ENCODE results near the gene LPCAT3. TPM values are rescaled to one million over a fixed set of nuclear protein-coding genes. Genes with fewer than 3 reads are reported as not detected.

Gene LPCAT3
- total and polyA plus RNA-seq, 11 donors: 19.9 to 66.3 (median 43.4) TPM

DNA sequence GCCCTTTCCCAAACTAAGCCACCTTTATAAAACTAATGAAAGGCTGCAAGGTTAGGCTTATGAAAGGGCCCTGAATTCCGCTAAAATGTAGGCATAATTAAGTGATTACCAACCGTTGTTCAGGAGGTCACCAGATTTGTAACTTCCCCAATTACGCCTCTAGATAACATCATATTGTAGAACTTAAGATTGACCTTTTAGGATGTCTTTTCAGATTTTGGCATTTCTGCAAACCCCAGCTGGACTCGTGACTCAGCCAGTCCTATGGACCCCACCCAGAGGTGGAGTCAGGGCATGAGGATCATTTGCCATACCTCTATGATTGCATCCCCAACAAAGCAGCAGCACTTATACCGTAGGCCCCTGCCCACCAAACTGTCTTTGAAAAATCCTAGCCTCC is 3.7 kb upstream of the LPCAT3 start:
- no peaks in the 10 kb centered on the region for H3K9me3 ChIP-seq
- no peak overlapping the region for H3K27ac ChIP-seq
- 82 to 88% (median 85%) methylated on average over 5 of the region's 5 CpGs for WGBS, 4 donors
- peaks cover 0 to 21% (median 14%) of the 10 kb centered on the region in 12 donors for H3K4me1 ChIP-seq
- no peak overlapping the region for H3K4me3 ChIP-seq
- ATAC-seq (no peak), DNase-seq (no peak)
- H3K27me3 ChIP-seq: no peaks in the 10 kb centered on the region
- intact Hi-C loops (cut with DNase I): no loop called here
- TF ChIP-seq, protein P1, sequence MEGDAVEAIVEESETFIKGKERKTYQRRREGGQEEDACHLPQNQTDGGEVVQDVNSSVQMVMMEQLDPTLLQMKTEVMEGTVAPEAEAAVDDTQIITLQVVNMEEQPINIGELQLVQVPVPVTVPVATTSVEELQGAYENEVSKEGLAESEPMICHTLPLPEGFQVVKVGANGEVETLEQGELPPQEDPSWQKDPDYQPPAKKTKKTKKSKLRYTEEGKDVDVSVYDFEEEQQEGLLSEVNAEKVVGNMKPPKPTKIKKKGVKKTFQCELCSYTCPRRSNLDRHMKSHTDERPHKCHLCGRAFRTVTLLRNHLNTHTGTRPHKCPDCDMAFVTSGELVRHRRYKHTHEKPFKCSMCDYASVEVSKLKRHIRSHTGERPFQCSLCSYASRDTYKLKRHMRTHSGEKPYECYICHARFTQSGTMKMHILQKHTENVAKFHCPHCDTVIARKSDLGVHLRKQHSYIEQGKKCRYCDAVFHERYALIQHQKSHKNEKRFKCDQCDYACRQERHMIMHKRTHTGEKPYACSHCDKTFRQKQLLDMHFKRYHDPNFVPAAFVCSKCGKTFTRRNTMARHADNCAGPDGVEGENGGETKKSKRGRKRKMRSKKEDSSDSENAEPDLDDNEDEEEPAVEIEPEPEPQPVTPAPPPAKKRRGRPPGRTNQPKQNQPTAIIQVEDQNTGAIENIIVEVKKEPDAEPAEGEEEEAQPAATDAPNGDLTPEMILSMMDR (IDR thresholded peaks at IDR 0.05): no peak
- TF ChIP-seq POLR2A (IDR thresholded peaks at IDR 0.05): no peak
- H3K36me3 ChIP-seq: no peaks in the 10 kb centered on the region

DNA sequence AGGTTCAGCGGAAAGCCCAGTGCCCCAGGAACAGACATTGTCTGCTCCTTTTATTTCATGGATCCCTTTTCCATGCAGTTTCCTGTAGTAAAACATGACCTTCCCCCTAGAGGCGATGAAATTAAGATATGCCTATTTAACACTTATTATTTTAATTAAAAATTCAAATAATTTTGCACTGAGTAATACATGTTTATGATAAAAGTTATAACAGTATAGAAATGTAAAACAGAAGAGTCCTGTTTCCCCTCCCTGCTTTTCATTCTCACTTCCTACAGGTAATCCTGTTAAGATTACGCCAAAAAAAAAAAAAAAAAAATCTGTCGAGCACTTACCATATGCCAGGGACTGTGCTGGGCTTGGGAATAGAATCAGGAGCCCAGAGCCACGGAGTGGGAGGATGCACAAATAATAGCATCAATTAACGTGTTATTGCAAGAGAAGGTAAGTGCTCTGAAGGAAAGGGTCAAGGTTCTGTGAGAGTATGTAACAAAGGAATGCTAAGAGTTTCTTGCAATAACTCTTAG is 830 bp upstream of the LPCAT3 start:
- no peak for TF ChIP-seq POLR2A (IDR thresholded peaks at IDR 0.05)
- TF ChIP-seq, protein P1 (IDR thresholded peaks at IDR 0.05): peak in 1 of 12 donors; percentile 19
- WGBS, 4 donors: 1 to 7% (median 4%) methylated on average over 6 of the region's 6 CpGs
- Histone ChIP-seq H3K4me3 (peak overlapping the region in 11 of 12 donors; percentile 53 to 96 (median 79)), H3K4me1 (peaks cover 0 to 38% (median 19%) of the 10 kb centered on the region in 12 donors), H3K27me3 (no peaks in the 10 kb centered on the region), H3K9me3 (no peaks in the 10 kb centered on the region), H3K27ac (peak overlapping the region; percentile 48 to 96 (median 94)), H3K36me3 (peaks cover 0 to 5% (median 0%) of the 10 kb centered on the region in 9 donors)
- intact Hi-C loops (cut with DNase I): loop anchor here in 6 of 10 donors (2.0 to 5.0 kb wide), 9 partner anchors 42 to 93 kb away; partner anchors contain the start of genes EMG1 (in 3 of the 6), PHB2 (in 3 of the 6), C12orf57 (in 1 of the 6) and C1R (in 1 of the 6)
- ATAC-seq (no peak), DNase-seq (no peak)

DNA sequence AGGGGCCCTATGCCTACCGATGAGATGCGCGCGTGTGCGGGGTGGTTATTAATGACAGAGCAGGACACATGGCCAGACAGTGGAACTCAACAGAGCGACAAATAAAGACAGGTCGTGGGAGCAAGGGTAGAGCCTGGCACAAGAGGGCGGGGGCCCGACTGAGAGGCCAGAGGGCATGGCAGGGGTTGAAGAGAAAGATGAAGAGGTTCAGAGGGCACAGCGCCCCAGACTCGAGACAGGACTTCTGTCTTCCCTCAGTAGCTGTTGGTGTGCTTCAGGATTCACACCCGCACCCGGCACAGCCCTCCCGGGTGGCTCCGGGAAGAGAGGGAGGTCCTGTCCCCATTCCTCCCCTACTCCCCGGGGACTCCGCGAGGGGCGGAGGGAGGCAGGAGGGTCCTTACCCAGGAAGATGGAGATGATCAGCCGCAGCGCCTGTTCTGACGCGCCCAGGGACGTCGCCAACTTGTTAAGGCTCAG is 366 bp downstream of the LPCAT3 start:
- DNase-seq (no peak), ATAC-seq (peak; percentile 8 to 34 (median 22))
- Histone ChIP-seq H3K9me3 (no peaks in the 10 kb centered on the region), H3K4me1 (peaks cover 0 to 38% (median 19%) of the 10 kb centered on the region in 12 donors), H3K4me3 (peak overlapping the region; percentile 53 to 96 (median 78)), H3K36me3 (peaks cover 0 to 15% (median 3%) of the 10 kb centered on the region in 9 donors), H3K27me3 (no peaks in the 10 kb centered on the region), H3K27ac (peak overlapping the region; percentile 48 to 96 (median 94))
- no peak for TF ChIP-seq POLR2A (IDR thresholded peaks at IDR 0.05)
- TF ChIP-seq, protein P1 (IDR thresholded peaks at IDR 0.05): no peak
- intact Hi-C loops (cut with DNase I): loop anchor here in 6 of 10 donors (2.0 to 5.0 kb wide), 9 partner anchors 41 to 94 kb away; partner anchors contain the start of genes EMG1 (in 3 of the 6), PHB2 (in 3 of the 6), C12orf57 (in 1 of the 6) and C1R (in 1 of the 6)
- WGBS, 4 donors: 1 to 4% (median 1%) methylated on average over 17 to 25 of the region's 25 CpGs

DNA sequence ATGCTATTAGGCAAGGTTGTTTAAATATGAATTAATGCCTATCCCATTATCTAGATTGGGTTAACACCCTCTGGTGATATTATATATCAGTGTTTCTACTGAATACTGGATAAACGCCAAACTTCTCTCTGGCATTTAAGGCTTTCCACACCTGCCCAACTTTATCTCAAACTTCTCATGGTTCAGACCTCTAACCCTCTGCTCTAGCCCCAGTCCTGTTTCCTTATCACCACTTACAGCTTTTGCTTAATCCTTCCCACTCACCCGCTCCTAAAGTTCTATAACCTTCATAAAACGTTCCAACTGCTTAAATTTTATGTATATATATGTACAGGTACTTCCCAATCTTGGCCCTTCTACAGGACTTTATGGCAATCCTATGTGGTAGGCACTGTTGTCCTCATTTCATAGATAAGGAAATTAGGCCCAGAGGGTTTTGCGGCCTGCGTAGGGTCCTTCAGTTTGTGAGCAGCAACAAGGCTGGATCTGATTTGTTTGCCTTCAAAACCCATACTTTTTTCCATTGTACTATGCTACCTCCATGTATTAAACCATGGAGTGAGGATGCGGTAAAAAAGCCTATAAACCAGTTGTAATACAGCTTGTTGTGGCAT is 1.2 kb downstream of the LPCAT3 start:
- no peaks in the 10 kb centered on the region for H3K27me3 ChIP-seq
- TF ChIP-seq, protein P1 (IDR thresholded peaks at IDR 0.05): no peak
- no peak for TF ChIP-seq POLR2A (IDR thresholded peaks at IDR 0.05)
- H3K27ac ChIP-seq: peak overlapping the region in 9 of 12 donors; percentile 90 to 95 (median 94)
- ATAC-seq: no peak
- H3K4me1 ChIP-seq: peaks cover 0 to 43% (median 19%) of the 10 kb centered on the region in 12 donors
- no peak for DNase-seq
- H3K36me3 ChIP-seq: peaks cover 0 to 22% (median 4%) of the 10 kb centered on the region in 9 donors
- peak overlapping the region in 10 of 12 donors; percentile 62 to 96 (median 82) for H3K4me3 ChIP-seq
- intact Hi-C loops (cut with DNase I): loop anchor here in 4 of 10 donors (5.0 kb wide), 5 partner anchors 40 to 95 kb away; partner anchors contain the start of genes C1RL (in 1 of the 4), EMG1 (in 1 of the 4) and PHB2 (in 1 of the 4)
- WGBS, 4 donors: 67 to 76% (median 72%) methylated on average over 6 of the region's 6 CpGs
- H3K9me3 ChIP-seq: no peaks in the 10 kb centered on the region
